Skeletal muscle tissue (tissue), 4 donors: ENCODE data around the gene DDX20. TPM values are rescaled to one million over a fixed set of nuclear protein-coding genes. Genes with fewer than 3 reads are reported as not detected.

Experiments used
- H3K27ac ChIP-seq: one replicate; pipeline ENCODE4 v1.7.0; 2013; ENCODE audit warnings: mild to moderate bottlenecking, low read depth, low read length, inconsistent platforms
- H3K27me3 ChIP-seq, 3 donors: one replicate each; pipeline ENCODE4 v1.7.0; 2013; ENCODE audit warnings: low read length in 3 of 3; ENCODE audit not compliant: control insufficient read depth in 3 of 3, insufficient read depth in 3 of 3
- H3K36me3 ChIP-seq, 3 donors: one replicate each; pipeline ENCODE4 v1.7.0; 2013; ENCODE audit warnings: low read length in 3 of 3; ENCODE audit not compliant: control insufficient read depth in 3 of 3, insufficient read depth in 3 of 3
- H3K4me1 ChIP-seq, 3 donors: one replicate each; pipeline ENCODE4 v1.7.0; 2013; ENCODE audit warnings: low read length in 3 of 3, mild to moderate bottlenecking in 3 of 3; ENCODE audit not compliant: control insufficient read depth in 3 of 3, insufficient read depth in 3 of 3
- H3K4me3 ChIP-seq, 3 donors: one replicate each; pipeline ENCODE4 v1.7.0; 2013; ENCODE audit warnings: low read length in 3 of 3
- H3K9ac ChIP-seq, 3 donors: one replicate each; pipeline ENCODE4 v1.7.0; 2013; ENCODE audit warnings: low read length in 3 of 3, mild to moderate bottlenecking in 3 of 3, moderate library complexity in 2 of 3, low read depth in 1 of 3
- H3K9me3 ChIP-seq, 3 donors: one replicate each; pipeline ENCODE4 v1.7.0; 2013; ENCODE audit warnings: low read length in 3 of 3; ENCODE audit not compliant: control insufficient read depth in 3 of 3
- total RNA-seq: library from RNA; depleted of rRNA; stranded (reverse); fragments of >200 nt; gene quantifications from one replicate; pipeline ENCODE4 v1.2.3, GENCODE V29; 2014
- donor health status: Osteomylitis.

Gene DDX20
- total RNA-seq, 1 donor from 2014 or later = 12.0 TPM

DNA sequence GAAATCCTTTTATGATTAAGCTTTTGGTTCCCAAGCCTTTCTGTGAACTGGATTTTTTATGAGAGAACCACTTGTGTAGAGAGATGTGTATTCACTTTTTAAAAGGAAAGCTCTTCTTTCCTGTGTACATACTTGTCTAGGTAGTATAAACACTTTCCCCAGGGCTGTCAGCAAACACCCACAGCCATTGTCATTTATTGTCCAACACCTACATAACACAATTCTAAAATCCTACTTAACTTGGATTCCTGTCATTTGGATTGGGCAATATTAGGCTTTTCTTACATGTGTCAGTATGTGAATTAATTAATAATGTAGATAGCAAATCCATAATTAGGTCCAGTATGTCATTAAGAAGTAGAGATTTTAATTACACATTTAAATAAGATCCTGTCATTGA, 12.3 kb downstream of the DDX20 start:
- no peaks in the 10 kb centered on the region for H3K9me3 ChIP-seq
- H3K4me1 ChIP-seq = peaks cover 0 to 5% (median 2%) of the 10 kb centered on the region in 3 donors
- no peak overlapping the region for H3K4me3 ChIP-seq
- H3K27me3 ChIP-seq = no peaks in the 10 kb centered on the region
- peaks cover 5 to 26% (median 24%) of the 10 kb centered on the region in 3 donors for H3K36me3 ChIP-seq
- H3K9ac ChIP-seq = no peak overlapping the region
- no peak overlapping the region for H3K27ac ChIP-seq

DNA sequence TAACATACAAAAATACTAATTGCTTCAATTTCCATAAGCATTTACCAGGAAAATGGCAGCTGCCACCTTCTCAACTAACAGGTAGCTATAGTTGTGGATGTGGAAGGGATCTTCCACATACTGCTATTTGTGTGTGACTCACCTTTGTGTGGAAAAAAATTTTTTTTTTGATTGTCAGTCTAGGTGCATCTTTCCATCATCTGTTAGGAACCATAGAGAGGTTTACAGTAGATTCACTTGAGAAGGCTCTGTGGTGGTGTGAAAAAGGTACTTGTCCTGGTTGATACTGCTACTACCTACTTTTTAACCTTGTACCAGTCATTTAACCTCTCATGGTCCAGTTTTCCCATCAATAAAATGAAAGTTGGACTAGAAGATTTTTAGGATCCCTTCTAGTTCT, 12.9 kb downstream of the DDX20 start:
- H3K9ac ChIP-seq = no peak overlapping the region
- no peaks in the 10 kb centered on the region for H3K9me3 ChIP-seq
- H3K4me1 ChIP-seq = peaks cover 0 to 5% (median 2%) of the 10 kb centered on the region in 3 donors
- H3K27ac ChIP-seq = no peak overlapping the region
- no peaks in the 10 kb centered on the region for H3K27me3 ChIP-seq
- no peak overlapping the region for H3K4me3 ChIP-seq
- H3K36me3 ChIP-seq = peaks cover 3 to 23% (median 18%) of the 10 kb centered on the region in 3 donors

DNA sequence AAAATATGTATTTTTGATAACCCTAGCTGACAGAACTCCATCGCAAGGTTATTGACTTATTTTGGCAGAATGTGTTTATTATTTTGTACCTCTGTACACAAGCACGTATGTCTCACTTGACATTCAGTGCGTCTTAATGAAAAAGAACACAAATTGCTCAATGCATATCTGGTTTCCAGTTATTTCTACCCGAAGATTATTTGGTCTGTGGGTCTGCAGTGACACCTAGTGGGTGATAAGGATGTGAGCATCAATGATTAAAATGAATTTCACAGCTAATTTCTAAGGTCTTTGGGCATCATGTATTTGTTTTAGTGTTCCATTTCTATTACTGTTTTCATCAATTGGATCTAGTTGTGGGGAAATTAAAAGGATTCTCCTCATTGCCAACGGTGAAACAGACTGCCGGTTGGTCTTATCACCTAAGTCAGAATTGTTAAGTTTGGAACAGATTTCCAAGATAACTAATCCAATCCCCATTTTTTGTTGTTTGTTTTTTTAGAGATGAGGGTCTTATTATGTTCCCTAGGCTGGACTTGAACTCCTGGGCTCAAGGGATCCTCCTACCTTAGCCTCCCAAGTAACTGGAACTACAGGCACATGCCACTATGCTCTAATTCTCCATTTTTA, 13.9 kb downstream of the DDX20 start:
- H3K36me3 ChIP-seq = peaks cover 3 to 25% (median 19%) of the 10 kb centered on the region in 3 donors
- no peaks in the 10 kb centered on the region for H3K27me3 ChIP-seq
- no peaks in the 10 kb centered on the region for H3K9me3 ChIP-seq
- no peak overlapping the region for H3K27ac ChIP-seq
- no peak overlapping the region for H3K4me3 ChIP-seq
- H3K4me1 ChIP-seq = peaks cover 0 to 5% (median 2%) of the 10 kb centered on the region in 3 donors
- H3K9ac ChIP-seq = no peak overlapping the region

DNA sequence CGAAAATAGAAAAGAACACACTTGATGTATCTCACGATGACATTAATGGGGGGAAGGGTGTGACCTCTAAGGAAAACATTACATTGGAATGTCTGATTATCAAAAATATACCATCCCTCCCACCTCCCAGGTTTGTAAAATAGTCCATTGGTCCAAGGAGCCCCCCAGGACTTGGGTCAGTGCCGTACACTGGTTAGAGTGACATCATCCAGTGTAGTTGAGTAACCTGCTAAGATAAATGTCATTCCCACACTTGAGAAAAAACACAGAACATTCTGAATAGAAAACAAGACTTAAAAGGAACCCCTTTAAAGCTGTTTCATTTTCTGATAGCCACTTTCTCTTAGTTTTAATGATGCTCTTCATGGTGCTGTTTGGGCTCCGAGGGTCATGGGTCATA, 15.2 kb downstream of the DDX20 start:
- Histone ChIP-seq H3K27ac (no peak overlapping the region), H3K9ac (no peak overlapping the region), H3K4me1 (peaks cover 0 to 5% (median 2%) of the 10 kb centered on the region in 3 donors), H3K36me3 (peaks cover 6 to 26% (median 16%) of the 10 kb centered on the region in 3 donors), H3K9me3 (no peaks in the 10 kb centered on the region), H3K27me3 (no peaks in the 10 kb centered on the region), H3K4me3 (no peak overlapping the region)

DNA sequence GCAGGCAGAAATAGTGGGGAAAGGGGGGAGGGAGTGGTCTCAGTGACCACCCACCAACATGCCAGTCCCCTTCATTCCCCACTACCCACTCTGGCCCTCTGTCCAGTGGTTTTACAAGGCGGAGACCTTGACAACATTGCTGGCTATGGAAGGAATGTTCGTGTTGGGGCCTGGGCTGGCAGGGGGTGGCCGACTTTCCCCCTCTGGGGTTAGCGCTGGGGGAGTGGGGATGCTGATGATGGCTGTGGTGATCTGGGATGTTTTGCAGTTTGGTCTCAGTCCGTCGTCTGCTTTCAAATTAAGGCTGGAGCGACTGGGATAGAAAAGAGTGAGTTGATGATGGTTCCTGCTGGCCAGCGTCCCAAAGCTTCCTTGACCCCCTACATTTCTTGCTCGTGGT, 20.3 kb downstream of the DDX20 start:
- Histone ChIP-seq H3K9ac (no peak overlapping the region), H3K27me3 (no peaks in the 10 kb centered on the region), H3K4me1 (no peaks in the 10 kb centered on the region), H3K36me3 (peaks cover 3 to 14% (median 13%) of the 10 kb centered on the region in 3 donors), H3K4me3 (no peak overlapping the region), H3K27ac (no peak overlapping the region), H3K9me3 (no peaks in the 10 kb centered on the region)

DNA sequence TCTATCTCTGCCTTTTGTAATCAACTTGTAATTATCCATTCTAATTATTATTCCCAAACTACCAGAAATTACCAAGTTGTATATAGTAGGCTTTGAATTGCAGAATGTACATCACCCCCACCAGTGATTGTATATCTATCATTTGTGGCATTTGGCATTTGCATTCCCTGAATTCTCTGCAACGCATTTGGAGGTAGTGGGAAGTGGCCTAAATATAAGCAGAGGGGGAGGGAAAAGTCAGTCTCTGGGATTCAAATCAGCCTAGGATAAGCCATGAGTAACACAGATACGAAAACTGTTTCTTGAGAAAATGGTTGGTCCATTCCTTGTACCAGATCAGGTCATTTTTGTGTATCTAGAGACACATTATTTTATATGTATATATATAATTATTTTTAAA, 20.7 kb downstream of the DDX20 start:
- no peaks in the 10 kb centered on the region for H3K27me3 ChIP-seq
- H3K36me3 ChIP-seq = peaks cover 3 to 14% (median 13%) of the 10 kb centered on the region in 3 donors
- H3K9me3 ChIP-seq = no peaks in the 10 kb centered on the region
- no peaks in the 10 kb centered on the region for H3K4me1 ChIP-seq
- no peak overlapping the region for H3K4me3 ChIP-seq
- no peak overlapping the region for H3K27ac ChIP-seq
- no peak overlapping the region for H3K9ac ChIP-seq

DNA sequence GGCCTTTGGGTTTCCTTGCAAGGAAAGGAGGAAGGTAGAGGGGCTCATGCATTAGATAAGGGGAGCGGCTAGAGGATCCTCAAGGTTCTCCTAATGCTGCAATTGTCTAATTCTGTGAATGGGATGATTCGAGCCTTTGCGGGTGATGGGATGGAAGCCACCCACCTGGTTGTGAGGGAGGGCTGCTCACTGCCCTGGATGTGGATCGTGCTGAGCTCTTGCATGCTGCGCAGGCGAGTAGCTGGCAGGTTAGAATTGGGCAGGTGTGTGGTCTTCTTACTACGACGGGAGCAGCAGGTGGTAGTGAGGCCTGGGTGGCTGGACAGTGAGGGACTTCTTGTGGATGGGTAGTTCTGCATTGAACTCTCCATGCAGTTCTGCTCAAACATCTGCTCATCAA, 21.2 kb downstream of the DDX20 start:
- Histone ChIP-seq H3K27ac (no peak overlapping the region), H3K9ac (no peak overlapping the region), H3K9me3 (no peaks in the 10 kb centered on the region), H3K4me3 (no peak overlapping the region), H3K27me3 (no peaks in the 10 kb centered on the region), H3K36me3 (peaks cover 3 to 14% (median 13%) of the 10 kb centered on the region in 3 donors), H3K4me1 (no peaks in the 10 kb centered on the region)

DNA sequence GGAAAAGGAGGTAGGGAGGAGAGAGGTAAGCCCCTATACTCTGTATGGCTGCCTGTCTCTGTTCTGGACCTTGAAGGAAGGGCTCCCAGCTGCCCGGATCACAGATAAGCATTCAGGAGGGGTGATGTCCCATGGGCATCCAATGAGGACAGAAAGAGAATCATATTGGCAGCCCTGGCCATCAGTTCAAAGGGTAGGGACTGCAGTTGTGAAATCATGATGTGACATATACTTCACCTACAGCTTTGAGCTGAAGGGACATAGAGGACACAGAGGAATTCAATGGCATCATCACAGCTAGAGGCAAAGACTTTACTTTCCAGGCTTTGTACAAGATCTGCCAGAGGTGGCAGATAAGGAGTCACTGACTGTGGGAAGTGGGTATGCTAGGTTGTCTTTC, 21.6 kb downstream of the DDX20 start:
- no peaks in the 10 kb centered on the region for H3K4me1 ChIP-seq
- H3K9ac ChIP-seq = no peak overlapping the region
- H3K9me3 ChIP-seq = no peaks in the 10 kb centered on the region
- H3K27ac ChIP-seq = no peak overlapping the region
- peaks cover 3 to 14% (median 13%) of the 10 kb centered on the region in 3 donors for H3K36me3 ChIP-seq
- no peak overlapping the region for H3K4me3 ChIP-seq
- no peaks in the 10 kb centered on the region for H3K27me3 ChIP-seq

DNA sequence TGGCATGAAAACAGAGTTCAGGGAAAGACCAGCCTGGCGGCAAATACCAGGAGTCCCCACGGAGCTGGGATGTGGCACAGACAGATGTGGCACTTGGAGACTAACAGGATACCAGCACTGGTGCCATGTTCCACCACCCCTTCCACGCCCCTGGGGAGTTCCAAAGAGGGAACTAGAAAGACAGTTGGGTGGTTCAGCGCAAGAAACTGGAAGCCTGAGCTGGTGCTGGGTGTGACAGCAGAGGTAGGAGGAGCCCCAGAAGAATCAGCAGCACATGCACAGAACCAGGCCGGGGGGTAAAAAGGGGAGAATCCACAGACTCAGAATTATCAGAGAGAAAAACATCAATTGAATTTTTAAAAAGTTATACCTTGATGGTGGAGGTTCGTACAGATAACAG, 22.4 kb downstream of the DDX20 start:
- H3K9ac ChIP-seq = no peak overlapping the region
- H3K4me3 ChIP-seq = no peak overlapping the region

DNA sequence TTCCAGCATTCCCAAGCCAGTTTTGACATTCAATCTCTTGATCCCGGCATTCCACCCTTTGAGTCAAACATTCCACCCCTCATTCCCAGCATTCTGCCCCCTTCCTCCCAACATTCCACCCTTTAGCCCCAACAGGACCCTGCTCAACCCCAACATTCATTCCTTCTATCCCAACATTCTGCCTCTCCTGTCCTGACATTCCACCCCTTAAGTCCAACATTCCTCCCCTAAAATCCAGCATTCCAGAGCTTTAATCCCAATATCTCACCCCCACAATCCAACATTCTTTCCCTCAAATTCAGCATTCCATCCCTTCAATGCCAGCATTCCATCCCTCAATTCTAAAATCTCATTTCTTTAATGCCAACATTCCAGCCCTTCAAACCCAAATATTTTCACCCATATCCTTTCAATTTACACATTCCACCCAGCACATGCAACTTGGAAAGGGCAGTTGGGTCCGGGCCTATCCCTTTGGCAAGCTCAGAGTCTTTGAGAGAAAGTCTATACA, 22.9 kb downstream of the DDX20 start:
- no peak overlapping the region for H3K27ac ChIP-seq
- no peak overlapping the region for H3K4me3 ChIP-seq
- no peaks in the 10 kb centered on the region for H3K4me1 ChIP-seq
- peaks cover 3 to 14% (median 10%) of the 10 kb centered on the region in 3 donors for H3K36me3 ChIP-seq
- H3K27me3 ChIP-seq = no peaks in the 10 kb centered on the region
- no peak overlapping the region for H3K9ac ChIP-seq
- H3K9me3 ChIP-seq = no peaks in the 10 kb centered on the region

More for the DNA sequence above, 22.4 kb downstream of the DDX20 start:
- no peaks in the 10 kb centered on the region for H3K9me3 ChIP-seq
- H3K27me3 ChIP-seq = no peaks in the 10 kb centered on the region
- H3K4me1 ChIP-seq = no peaks in the 10 kb centered on the region
- no peak overlapping the region for H3K27ac ChIP-seq
- H3K36me3 ChIP-seq = peaks cover 3 to 14% (median 10%) of the 10 kb centered on the region in 3 donors
